AG09319 (cell line): ENCODE data around the gene MECR.

Source experiments
- DNase-seq: peaks from one replicate; pipeline ENCODE4 v3.0.0-alpha.2; 2010; ENCODE audit warnings: low read depth; ENCODE audit errors: extremely low read depth
- TF ChIP-seq, protein P1 (sequence below): IDR thresholded peaks from 2 replicates; pipeline ENCODE4 v1.5.1; 2011; ENCODE audit warnings: low read depth, mild to moderate bottlenecking, inconsistent platforms, low read length, moderate library complexity

MECR gene

DNA sequence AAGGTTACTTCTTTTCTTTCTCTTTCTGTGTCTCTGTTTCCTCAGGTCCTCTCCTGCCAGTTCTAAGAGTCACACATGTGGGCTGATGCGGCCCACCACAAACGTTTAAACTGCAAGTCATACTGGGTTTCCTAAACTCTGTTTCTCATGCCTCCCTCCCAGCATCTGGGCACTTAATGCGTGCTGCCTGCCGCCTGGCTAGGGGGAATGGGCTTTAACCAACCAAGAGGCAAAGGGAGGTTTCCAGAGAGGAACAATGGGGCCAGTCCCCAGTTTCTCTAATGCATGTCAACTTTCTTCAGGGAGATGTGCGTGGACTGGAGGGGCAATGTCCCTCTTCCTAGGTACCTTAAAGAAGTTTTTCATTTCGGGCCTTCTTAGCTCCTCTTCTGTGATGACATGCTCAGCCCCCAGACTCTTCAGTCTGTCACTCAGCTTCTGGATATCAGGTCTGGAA lies 29.1 kb downstream of the MECR start:
- no peak for DNase-seq
- TF ChIP-seq, protein P1, sequence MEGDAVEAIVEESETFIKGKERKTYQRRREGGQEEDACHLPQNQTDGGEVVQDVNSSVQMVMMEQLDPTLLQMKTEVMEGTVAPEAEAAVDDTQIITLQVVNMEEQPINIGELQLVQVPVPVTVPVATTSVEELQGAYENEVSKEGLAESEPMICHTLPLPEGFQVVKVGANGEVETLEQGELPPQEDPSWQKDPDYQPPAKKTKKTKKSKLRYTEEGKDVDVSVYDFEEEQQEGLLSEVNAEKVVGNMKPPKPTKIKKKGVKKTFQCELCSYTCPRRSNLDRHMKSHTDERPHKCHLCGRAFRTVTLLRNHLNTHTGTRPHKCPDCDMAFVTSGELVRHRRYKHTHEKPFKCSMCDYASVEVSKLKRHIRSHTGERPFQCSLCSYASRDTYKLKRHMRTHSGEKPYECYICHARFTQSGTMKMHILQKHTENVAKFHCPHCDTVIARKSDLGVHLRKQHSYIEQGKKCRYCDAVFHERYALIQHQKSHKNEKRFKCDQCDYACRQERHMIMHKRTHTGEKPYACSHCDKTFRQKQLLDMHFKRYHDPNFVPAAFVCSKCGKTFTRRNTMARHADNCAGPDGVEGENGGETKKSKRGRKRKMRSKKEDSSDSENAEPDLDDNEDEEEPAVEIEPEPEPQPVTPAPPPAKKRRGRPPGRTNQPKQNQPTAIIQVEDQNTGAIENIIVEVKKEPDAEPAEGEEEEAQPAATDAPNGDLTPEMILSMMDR: no peak

DNA sequence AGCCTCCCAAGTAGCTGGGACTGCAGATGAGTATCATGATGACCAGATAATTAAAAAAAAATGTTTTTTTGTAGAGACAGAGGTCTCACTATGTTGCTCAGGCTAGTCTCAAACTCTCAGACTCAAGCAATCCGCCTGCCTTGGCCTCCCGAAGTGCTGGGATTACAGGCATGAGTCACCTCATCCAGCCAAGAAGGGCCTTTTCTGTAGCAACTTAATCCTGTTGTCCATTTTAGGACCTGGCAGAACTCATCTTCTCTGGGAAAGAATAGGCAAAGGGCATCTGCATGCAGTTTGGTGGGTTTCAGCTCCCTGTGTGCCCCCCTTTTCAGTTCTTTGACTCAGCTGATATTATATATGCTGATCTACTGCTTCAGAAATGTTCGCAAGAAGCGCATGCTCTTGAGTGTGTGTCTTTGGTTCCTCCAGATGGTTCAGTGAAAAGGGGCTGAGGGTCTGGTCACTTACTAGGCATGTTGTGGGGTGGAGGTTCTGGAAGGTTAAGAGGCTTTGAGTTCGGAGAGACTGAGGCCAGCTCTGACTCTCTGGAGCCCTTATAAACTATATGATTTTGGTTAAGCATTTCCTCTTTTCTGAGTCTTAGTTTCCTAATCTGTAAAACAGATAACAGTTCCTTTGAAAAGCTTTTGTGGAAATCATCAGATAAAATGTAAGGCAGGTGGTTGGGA lies 29.7 kb downstream of the MECR start:
- no peak for DNase-seq
- TF ChIP-seq, protein P1: no peak

DNA sequence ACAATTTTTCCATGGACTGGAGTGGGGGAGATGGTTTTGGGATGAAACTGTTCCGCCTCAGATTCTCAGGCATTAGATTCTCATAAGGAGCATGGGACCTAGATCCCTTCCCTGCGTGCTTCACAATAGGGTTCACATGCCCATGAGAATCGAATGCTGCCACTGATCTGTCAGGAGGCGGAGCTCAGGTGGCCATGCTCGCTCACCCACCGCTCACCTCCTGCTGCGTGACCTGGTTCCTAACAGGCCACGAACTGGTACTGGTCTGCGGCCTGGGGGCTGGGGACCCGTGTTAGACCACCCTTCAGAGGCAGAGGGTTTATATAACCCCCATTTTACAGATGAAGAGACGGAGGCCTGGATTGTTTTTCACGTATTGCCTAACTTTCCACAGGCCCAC lies 32.7 kb downstream of the MECR start:
- TF ChIP-seq, protein P1: no peak
- no peak for DNase-seq

DNA sequence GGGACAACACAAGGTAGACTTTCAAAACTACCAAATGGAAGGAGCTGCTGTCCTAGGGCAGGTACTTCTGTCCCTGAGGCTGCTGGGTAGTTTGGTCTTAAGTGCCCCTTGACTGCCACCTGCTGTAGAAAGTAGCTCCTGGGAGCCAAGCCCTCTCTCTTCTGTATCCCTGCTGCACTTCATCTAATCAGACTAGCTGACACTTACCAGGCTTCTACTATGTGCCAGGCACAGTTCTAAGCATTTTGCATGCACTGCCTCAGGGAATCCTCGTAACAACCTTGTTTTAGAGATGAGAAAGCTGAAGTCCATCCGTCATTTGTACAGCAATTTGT lies 33.2 kb downstream of the MECR start:
- TF ChIP-seq, protein P1: peak; percentile 55
- DNase-seq: no peak

DNA sequence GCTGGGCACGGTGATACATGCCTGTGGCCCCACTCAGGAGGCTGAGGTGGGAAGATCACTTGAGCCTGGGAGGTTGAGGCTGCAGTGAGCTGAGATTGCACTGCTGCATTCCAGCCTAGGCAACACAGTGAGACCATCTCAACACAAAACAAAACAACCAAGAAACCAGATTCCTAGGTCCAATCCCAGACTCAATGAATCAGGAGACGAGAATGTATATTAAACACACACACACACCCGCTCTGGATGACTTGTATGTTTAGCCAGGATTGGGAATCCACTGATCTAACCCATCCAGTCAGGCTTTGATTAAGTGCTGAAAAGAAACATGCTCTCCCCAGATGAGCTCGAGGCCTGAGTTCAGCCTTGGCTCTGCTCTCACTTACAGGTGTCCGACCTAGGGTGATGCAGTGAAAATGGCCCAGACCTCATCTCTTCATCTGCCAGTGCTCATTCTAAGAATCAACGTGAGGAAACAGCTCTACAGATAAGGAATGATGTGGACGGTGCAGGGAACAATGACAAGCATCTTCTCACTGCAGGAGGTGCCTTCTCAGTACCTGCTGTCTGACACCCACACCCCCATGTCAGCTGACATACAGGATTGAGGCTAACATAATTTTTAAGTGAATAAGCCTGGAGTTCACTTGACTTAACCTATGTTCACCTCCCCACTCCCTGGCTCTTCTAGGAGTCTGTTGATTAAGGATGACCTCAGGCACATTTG lies 33.7 kb downstream of the MECR start:
- peak; percentile 86 for DNase-seq

DNA sequence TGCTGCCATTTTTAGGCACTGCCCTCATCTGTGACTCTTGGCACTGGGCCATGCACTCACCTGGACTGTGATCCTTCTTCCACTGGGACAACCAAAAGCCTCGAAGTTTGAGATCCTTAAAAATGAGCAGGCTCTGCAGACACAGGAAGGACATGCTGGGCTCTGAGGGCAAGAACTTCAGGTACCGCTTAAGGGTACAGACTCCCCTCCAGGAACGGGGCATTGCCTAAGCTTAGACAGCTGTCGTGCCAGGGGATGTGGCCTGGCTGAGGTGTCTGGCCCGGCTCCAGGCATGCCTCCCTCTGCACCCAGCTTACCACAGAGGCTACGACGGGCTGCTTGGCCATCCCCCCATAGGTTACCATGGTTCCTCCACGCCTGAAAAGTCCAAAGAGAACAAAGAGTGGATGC lies 34.8 kb downstream of the MECR start:
- DNase-seq: no peak
- TF ChIP-seq, protein P1: no peak

More for the DNA sequence above, 33.7 kb downstream of the MECR start:
- TF ChIP-seq, protein P1: no peak

DNA sequence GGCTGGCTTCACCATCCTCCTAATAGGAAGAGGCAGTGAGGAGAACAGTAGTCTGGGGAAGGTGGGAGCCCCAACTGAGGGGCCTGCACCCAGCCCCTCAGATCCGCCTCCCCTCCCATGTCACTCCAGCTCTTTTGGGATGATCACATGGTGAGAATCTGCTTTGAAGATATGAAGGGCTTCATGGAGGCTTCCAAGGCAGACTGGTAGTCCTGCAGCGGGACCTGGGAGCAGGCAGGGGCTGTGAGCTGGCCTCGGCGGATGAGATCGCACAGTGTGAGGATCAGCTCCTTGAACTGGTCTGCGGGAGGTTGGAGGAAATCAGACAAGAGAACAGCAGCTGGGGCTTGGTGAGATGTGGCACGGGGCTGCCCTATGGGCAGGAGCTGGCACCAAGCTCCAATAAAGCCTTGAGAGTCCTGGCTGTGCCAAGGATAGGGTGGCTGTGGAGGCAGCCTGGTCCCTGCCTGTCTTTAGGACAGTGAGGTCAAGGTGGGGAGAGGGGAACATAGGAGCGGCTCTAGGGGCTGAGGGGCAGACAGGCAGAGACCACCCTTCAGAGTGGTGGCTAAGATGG lies 36.8 kb downstream of the MECR start:
- DNase-seq: no peak
- TF ChIP-seq, protein P1: no peak
